ENCODE measurements around the gene MEGF8. TPM values are rescaled to one million over a fixed set of nuclear protein-coding genes. Genes with fewer than 3 reads are reported as not detected.
A peak's percentile ranks its signal among the peaks of the same experiment; 100 is the strongest.

Gene MEGF8
- total and polyA plus RNA-seq, 10 of the 15 experiments (the other 5 are each of a cell fraction or from before 2014, with no cell fraction given) = 0.43 to 12.8 (median 2.7) TPM

DNA sequence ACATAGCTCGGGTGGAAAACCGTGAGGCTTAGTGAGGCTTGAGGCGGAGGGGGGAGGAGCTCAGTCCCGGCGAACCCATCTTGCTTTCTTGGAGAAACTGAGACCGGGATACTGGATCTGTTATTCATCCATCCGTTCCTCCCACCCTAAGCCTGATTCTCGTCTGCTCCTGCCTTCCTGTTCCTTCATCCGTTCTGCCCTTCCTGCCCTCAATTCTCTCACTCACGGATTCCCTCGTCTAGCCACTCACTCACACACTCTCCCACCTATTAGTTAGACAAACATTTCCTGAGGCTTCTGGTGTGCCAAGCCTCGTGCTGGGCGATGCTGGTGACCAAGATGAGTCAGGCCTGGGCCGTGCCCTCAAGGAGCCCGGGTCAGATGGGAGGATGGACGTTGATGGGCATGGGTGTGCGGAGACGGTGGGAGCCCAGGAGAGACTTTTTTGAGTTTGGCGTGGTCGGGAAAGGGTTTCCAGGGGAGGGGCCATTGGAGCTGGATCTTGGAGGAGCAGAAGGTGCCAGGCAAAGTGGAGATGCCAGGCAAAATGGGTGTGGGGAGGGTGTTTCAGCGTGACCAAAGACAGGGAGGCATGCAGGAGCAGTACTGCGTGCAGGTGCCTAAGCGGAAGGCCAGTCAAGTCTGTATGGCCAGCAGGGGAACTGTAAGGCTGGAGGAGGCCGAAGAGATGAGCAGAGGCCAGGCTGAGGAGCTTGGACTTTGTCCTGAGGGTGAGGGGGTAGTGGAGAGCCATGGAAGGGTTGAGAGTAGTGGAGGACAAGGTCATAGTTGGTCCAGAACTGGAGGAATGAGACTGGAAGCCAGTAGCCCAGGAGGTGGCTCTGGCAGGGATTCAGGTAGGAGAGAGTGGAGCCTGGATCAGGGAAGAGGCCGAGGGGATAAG, 72.1 kb downstream of the MEGF8 start (continued):
- TF ChIP-seq NFIC (IDR thresholded peaks at IDR 0.05; ENCODE audit: low read depth, low read length) (no peak), BACH1 (IDR thresholded peaks at IDR 0.05; ENCODE audit: borderline replicate concordance) (no peak), BRCA1 (IDR thresholded peaks at IDR 0.05; ENCODE audit: low read depth, low read length) (no peak), KLF5 (IDR thresholded peaks at IDR 0.05; ENCODE audit: partially characterized antibody) (no peak), ATF7 (IDR thresholded peaks at IDR 0.05; ENCODE audit: low read depth) (no peak), HDGF (IDR thresholded peaks at IDR 0.05) (no peak), NRF1 (conservative IDR thresholded peaks at IDR 0.05; ENCODE audit: low read depth, low read length) (no peak), TCF7 (IDR thresholded peaks at IDR 0.05; ENCODE audit: borderline replicate concordance) (no peak), TCF12 (IDR thresholded peaks at IDR 0.05; ENCODE audit: low read depth, low read length) (no peak), ZNF622 (IDR thresholded peaks at IDR 0.05) (no peak), BMI1 (IDR thresholded peaks at IDR 0.05; ENCODE audit: borderline replicate concordance) (no peak), YY1 (IDR thresholded peaks at IDR 0.05; ENCODE audit: low read depth, low read length) (peak; percentile 57), ZNF207 (IDR thresholded peaks at IDR 0.05; ENCODE audit: borderline replicate concordance) (no peak), WRNIP1 (IDR thresholded peaks at IDR 0.05; ENCODE audit: borderline replicate concordance, low read depth, low read length) (0 out of 2 replicates have a peak, but pooled peaks have one; percentile 60), MEF2A (IDR thresholded peaks at IDR 0.05; ENCODE audit: insufficient read depth, low read depth, low read length) (no peak)
- TF ChIP-seq, protein P1, sequence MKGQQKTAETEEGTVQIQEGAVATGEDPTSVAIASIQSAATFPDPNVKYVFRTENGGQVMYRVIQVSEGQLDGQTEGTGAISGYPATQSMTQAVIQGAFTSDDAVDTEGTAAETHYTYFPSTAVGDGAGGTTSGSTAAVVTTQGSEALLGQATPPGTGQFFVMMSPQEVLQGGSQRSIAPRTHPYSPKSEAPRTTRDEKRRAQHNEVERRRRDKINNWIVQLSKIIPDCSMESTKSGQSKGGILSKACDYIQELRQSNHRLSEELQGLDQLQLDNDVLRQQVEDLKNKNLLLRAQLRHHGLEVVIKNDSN (IDR thresholded peaks at IDR 0.05; ENCODE audit: borderline replicate concordance, extremely low read length, insufficient read depth, low read depth, low read length) = no peak
- TF ChIP-seq, protein P2, sequence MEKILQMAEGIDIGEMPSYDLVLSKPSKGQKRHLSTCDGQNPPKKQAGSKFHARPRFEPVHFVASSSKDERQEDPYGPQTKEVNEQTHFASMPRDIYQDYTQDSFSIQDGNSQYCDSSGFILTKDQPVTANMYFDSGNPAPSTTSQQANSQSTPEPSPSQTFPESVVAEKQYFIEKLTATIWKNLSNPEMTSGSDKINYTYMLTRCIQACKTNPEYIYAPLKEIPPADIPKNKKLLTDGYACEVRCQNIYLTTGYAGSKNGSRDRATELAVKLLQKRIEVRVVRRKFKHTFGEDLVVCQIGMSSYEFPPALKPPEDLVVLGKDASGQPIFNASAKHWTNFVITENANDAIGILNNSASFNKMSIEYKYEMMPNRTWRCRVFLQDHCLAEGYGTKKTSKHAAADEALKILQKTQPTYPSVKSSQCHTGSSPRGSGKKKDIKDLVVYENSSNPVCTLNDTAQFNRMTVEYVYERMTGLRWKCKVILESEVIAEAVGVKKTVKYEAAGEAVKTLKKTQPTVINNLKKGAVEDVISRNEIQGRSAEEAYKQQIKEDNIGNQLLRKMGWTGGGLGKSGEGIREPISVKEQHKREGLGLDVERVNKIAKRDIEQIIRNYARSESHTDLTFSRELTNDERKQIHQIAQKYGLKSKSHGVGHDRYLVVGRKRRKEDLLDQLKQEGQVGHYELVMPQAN (conservative IDR thresholded peaks at IDR 0.05) = 0 out of 2 replicates have a peak, but pooled peaks have one; percentile 3
- TF ChIP-seq, protein P3, sequence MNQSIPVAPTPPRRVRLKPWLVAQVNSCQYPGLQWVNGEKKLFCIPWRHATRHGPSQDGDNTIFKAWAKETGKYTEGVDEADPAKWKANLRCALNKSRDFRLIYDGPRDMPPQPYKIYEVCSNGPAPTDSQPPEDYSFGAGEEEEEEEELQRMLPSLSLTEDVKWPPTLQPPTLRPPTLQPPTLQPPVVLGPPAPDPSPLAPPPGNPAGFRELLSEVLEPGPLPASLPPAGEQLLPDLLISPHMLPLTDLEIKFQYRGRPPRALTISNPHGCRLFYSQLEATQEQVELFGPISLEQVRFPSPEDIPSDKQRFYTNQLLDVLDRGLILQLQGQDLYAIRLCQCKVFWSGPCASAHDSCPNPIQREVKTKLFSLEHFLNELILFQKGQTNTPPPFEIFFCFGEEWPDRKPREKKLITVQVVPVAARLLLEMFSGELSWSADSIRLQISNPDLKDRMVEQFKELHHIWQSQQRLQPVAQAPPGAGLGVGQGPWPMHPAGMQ (IDR thresholded peaks at IDR 0.05; ENCODE audit: borderline replicate concordance) = no peak
- TF ChIP-seq, protein P4, sequence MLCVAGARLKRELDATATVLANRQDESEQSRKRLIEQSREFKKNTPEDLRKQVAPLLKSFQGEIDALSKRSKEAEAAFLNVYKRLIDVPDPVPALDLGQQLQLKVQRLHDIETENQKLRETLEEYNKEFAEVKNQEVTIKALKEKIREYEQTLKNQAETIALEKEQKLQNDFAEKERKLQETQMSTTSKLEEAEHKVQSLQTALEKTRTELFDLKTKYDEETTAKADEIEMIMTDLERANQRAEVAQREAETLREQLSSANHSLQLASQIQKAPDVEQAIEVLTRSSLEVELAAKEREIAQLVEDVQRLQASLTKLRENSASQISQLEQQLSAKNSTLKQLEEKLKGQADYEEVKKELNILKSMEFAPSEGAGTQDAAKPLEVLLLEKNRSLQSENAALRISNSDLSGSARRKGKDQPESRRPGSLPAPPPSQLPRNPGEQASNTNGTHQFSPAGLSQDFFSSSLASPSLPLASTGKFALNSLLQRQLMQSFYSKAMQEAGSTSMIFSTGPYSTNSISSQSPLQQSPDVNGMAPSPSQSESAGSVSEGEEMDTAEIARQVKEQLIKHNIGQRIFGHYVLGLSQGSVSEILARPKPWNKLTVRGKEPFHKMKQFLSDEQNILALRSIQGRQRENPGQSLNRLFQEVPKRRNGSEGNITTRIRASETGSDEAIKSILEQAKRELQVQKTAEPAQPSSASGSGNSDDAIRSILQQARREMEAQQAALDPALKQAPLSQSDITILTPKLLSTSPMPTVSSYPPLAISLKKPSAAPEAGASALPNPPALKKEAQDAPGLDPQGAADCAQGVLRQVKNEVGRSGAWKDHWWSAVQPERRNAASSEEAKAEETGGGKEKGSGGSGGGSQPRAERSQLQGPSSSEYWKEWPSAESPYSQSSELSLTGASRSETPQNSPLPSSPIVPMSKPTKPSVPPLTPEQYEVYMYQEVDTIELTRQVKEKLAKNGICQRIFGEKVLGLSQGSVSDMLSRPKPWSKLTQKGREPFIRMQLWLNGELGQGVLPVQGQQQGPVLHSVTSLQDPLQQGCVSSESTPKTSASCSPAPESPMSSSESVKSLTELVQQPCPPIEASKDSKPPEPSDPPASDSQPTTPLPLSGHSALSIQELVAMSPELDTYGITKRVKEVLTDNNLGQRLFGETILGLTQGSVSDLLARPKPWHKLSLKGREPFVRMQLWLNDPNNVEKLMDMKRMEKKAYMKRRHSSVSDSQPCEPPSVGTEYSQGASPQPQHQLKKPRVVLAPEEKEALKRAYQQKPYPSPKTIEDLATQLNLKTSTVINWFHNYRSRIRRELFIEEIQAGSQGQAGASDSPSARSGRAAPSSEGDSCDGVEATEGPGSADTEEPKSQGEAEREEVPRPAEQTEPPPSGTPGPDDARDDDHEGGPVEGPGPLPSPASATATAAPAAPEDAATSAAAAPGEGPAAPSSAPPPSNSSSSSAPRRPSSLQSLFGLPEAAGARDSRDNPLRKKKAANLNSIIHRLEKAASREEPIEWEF (IDR thresholded peaks at IDR 0.05; ENCODE audit: insufficient replicate concordance, low read depth, low read length) = no peak
- TF ChIP-seq, protein P5, sequence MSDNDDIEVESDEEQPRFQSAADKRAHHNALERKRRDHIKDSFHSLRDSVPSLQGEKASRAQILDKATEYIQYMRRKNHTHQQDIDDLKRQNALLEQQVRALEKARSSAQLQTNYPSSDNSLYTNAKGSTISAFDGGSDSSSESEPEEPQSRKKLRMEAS (IDR thresholded peaks at IDR 0.05; ENCODE audit: low read depth, low read length) = no peak

Data from GM12878 (cell line).